HTR-8/SVneo (cell line): Measurements from ENCODE around the gene S100A9.
"Not testable (repeated sequence)": the region's sequence is repeated elsewhere in the genome, so short reads cannot be mapped to it uniquely, and the experiment has no call there.

Source experiments
- DNase-seq: peaks from one replicate; pipeline ENCODE4 v3.0.0; 2011; ENCODE audit warnings: low spot score, mixed read lengths; ENCODE audit not compliant: insufficient read length
- FAIRE-seq: peaks from 2 replicates; lab custom pipeline; 2011; peaks lifted over from hg19 to GRCh38; lab: Jason Lieb, UNC

The S100A9 gene

DNA sequence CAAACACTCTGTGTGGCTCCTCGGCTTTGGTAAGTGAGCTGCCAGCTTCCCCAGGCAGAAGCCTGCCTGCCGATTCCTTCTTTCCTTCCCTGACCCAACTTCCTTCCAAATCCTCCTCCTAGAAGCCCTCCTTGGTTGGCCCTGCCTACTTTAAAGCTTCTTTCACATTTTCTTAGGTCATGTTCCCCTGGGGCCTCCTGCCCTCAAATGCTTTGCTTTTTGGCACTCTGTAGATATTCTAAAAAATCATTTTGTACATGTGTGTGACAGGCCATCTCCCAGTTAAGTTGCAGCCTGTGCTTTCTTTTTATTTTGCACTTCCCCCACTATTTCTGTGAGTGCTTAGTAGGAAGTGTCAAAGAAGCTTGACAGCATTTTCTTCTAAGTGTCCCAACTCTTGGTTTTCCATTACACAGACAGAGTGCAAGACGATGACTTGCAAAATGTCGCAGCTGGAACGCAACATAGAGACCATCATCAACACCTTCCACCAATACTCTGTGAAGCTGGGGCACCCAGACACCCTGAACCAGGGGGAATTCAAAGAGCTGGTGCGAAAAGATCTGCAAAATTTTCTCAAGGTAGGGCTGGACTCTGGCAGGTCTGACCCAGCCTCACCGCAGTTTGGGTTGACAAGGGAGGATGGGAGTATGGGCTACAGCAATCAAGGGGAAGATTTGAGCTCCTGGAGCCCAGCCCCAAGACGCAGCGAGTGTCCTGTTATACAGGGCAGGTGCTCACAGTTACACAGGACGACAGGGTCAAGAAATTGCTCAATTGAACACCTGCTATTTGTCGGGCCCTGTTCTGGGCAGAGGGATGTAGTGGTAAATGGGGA lies at the start of gene S100A9:
S100A9 (plus strand) TSS at position 2 of the 838 bp plus-strand sequence; CDS start at position 432, 430 bp downstream.
- FAIRE-seq (no peak), DNase-seq (no peak)

- FAIRE-seq: no peak
These were observed 49.1 kb upstream of the S100A9 start for GRCh38 chr1:153308540-153308939.

GRCh38 chr1:153309441-153309840 lies 48.2 kb upstream of the S100A9 start:
- FAIRE-seq: no peak
- no peak for DNase-seq

More at GRCh38 chr1:153308540-153308939, 49.1 kb upstream of the S100A9 start:
- DNase-seq: no peak

- DNase-seq: no peak
- FAIRE-seq: no peak
These were observed 47.1 kb upstream of the S100A9 start for GRCh38 chr1:153310526-153310925.

DNA sequence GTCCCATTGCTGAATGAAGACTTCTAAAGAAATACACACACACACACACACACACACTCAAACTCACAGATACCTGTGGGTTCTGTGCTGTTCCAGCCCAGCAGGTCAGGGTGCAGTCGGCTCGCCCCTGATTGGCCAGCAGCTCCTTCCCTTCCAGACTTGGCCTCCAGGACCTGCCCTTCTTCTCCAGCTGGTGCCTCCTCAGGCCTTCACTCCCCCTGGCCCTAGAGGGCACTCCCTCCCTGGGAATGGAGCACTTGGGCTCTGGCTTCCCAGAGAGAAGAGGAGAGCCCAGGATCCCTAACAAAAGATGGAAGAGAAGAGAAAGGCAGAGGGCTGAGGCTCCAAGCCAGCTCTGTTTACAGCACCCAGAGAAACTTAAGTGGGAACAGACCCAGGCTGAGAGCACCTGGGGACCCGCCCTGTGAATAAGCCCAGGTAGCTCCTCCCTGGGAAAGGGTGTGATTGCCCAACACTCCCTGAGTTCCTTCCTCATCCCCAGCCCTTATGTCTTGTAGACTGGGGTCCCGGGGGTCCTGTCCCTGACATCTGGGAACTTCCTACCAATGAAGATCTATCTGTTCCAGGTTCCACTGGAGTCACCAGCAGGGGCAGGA lies 45.0 kb upstream of the S100A9 start, which contains the start of gene PGLYRP3:
PGLYRP3 (minus strand) TSS at position 383 of the 617 bp plus-strand sequence. CDS start 2,287 bp downstream, outside the sequence.
- DNase-seq (no peak), FAIRE-seq (no peak)

DNA sequence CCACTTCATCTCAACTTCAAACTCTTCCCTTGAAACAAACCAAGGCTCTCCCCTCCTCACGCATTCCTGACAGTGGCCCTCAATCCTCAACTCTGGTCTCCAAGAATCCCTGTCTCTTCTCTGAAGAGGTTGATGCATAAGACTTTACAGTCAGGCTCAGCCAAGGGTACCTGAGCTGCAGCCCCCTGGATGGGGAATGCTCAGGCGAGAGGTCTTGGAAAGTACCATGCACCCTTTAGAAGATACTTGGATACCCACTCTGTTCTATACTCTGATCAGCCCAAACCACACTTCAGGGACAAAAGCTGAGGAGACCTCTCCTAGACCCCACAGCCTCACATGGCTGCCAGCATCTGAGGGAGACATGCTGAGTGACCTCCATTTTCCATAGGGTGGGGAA lies 44.4 kb upstream of the S100A9 start:
- no peak for DNase-seq
- no peak for FAIRE-seq

DNA sequence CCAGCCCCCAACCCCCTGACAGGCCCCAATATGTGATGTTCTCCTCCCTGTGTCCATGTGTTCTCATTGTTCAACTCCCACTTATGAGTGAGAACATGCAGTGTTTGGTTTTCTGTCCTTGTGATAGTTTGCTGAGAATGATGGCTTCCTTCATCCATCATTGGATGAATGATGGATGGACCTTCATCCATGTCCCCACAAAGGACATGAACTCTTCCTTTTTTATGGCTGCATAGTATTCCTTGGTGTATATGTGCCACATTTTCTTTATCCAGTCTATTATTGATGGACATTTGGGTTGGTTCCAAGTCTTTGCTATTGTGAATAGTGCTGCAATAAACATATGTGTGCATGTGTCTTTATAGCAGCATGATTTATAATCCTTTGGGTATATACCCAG lies 43.3 kb upstream of the S100A9 start:
- not testable (repeated sequence) for DNase-seq, FAIRE-seq

- not testable (repeated sequence) for FAIRE-seq, DNase-seq
These were observed 41.6 kb upstream of the S100A9 start for GRCh38 chr1:153316013-153316412.

GRCh38 chr1:153318145-153318544 lies 39.5 kb upstream of the S100A9 start:
- DNase-seq, FAIRE-seq: not testable (repeated sequence)

DNA sequence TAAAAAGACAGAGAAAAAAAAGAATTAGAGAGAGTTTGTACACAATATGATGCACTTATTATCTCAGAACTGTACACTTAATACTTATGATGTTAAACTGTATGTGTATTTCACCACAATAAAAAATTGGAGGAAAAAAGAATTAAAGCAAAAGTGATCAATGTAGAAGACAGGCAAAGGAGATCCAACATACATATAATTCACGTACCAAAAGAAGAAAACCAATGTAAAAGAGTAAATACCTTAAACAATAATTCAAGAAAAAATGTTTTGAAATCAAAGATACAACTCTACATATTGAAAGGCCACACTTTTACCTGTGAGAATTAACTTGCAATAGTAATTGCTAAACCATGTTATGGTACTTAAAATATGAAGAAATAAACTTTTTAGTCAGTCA lies 35.1 kb upstream of the S100A9 start:
- DNase-seq (no peak), FAIRE-seq (no peak)

- FAIRE-seq (no peak), DNase-seq (no peak)
These were observed 32.7 kb upstream of the S100A9 start for GRCh38 chr1:153324912-153325311.

DNA sequence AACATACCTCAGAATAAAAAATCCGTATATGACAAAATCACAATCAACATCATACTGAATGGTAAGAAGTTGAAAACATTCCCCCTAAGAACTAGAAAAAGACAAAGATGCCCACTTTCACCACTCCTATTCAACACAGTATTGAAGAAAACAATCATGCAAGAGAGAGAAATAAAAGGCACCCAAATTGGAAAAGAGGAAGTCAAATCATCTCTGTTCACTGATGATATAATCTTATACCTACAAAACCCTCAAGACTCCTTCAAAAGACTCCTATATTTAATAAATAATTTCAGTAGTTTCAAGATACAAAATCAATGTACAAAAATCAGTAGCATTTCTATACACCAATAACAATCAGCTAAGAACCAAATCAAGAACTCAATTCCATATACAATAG lies 23.8 kb upstream of the S100A9 start:
- DNase-seq: no peak
- FAIRE-seq: no peak

- no peak for DNase-seq
- no peak for FAIRE-seq
These were observed 21.0 kb upstream of the S100A9 start for GRCh38 chr1:153336650-153337049.

DNA sequence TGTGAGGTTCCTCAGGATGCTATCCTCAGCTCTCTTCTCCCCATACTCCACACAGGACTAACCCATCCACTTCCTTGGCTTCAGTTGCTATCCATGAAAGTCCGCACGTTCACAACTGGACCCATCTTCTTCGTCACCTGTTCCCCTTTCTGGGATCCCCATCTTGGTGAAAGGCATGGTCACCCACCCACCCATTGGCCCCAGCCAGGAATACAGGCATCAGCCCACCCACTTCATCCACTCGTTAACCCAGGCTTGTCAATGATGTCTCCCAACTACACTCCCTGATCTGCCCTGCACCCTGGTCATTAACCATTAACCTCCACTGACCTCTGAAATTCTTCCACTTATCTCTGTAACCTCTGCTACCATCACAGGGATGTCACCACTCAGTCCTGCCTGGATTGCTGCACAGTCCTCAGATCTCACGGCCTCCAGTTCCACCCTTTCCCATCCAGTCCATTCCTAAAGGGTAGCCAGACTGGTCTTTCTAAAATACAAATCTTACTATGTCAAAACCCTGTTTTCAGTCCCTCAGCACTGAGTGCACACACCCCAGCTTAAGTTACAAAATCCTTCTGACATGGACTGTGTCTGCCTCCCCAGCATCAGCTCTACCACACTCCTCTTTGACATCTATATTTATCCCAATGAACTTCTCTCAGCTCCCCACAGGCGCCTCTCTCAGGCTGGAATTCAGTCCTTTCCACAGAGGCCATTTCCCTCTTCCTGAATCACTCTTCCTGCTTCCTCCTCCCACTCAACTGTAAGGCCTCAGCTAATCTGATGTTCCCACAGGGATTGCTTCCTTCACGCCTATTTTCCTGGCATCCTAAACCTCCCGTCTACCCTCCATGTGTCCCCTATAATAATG lies 19.4 kb upstream of the S100A9 start:
- DNase-seq (no peak), FAIRE-seq (no peak)

GRCh38 chr1:153339802-153340201 lies 17.9 kb upstream of the S100A9 start:
- FAIRE-seq (no peak), DNase-seq (no peak)

DNA sequence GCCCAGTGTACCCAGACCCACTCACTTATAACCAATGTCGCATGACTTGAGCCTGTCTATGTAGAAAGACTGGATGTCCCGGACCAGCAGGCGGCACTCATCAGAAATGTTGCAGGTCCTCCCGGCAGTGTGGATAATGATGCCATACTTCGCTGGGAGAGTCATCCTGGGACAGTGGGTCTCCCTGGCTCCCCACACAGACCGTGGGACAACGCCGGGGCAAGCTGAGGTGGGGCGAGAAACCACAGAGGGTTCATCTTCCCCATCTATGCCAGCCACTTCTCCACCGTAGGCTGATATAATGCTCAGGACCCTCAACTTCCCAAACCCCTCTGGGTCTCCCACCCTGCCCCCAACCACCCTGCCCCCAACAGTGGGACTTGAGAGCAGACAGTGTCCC lies 17.3 kb upstream of the S100A9 start:
- no peak for DNase-seq
- FAIRE-seq: no peak

DNA sequence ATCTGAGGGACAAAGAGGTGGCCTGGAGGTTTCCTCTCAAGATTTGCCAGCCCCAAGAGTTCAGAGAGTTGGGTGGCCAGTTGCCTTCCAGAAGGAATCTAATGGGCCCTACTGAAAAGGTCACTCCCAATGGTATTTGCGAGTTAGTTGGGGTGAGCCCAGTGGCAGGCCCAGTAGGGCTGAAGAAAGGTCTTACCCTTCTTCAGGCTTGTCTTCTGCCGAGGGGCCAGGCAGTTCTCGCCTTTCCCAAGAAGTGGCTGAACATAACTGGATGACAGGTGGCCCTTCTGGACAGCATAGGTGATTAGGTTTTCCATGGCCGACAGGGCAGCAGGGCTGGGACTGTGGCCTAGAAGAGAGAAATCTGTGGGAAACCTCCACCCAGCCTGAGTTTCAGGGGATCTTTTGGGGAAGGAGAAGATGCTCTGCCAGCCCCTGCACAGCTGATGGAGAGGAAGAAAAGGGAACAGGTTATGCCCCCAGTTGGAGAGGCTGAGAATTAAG lies 16.2 kb upstream of the S100A9 start:
- DNase-seq (no peak), FAIRE-seq (no peak)

DNA sequence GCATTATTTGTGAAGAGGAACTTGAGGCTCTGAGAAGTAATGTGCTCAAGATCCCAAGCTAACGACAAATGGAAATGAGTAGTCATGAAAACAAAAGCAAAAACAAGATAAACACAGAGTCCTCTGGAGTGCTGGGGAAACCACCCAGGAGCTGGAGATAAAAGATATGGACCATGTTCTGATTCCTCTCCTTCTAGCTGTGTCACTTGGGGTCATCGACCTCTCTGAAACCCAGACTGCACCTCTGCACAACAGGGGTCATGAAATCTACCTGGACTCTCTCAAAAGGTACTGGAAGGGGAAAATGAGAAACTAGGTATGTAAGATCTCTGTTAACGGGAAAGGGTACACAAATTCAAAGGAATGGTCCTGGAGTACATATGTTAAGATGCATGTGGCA lies 15.5 kb upstream of the S100A9 start:
- DNase-seq (no peak), FAIRE-seq (no peak)

DNA sequence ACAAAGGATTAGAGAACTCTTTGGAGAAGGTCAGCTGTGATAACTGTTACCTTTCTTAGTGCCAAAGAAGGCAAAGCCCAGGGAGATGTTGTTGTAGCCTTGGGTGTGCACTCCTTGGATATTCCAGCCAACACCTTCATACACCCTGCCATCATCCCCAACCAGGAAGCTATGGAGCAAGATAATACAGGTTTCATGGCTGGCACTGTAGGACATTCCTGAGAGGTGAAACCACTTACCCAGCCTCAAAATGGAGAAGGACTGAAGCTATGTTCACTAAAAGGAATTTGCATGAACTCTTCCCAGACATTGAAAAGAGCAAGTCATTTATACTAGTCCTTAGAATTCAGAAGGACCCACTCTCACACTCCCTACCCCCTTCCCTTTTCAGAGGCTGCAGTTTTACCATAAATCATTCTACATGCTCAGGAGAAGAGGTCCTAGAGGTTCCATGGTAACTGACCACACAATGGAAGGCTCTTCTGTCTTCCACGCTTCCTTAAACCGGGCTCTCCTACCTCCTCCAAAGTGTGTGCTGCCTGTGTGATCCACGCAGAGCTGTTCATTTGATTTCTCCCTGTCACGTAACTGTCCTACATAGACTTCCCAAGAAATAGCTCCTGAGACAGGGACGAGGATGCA lies 14.5 kb upstream of the S100A9 start:
- FAIRE-seq: no peak
- DNase-seq: no peak
